ENCODE measurements around the gene ELK4.

DNA sequence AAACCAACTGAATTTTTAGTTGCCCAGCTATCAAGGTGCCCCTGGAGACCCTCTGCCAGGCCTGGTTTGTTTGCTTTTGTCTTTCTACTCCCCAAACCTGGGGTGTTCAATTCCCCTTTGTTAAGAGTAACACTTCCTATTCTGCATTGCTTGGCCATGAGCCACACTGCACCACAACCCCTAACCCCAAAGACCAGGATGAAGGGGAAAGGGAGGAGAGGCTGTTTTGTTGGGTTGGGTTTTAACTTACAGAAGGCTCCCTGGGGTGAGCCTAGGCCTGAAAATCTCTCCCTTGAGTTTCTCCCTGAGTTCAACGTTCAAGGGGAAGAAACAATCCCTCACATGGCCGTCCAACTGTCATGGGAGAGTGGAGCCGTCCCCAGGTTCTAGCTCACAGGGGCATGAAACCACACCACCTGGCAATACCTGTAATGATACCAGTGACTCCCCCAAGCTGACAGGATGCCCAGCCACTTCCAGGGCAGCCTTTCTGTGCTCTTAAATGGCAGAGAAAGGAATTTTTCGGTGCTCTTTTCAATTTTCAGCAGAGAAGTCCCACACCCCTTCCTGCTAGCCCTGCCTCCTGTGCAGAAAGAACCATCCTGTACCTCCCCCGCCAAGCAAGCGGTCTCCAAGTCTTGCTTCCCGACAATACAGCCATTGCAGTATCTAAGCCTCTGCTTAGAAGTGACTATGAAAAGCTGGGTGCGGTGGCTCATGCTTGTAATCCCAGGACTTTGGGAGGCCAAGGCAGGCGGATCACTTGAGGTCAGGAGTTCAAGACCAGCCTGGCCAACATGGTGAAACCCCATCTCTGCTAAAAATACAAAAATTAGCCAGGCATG lies 33.6 kb upstream of the ELK4 start:
- TF ChIP-seq EP300 (IDR thresholded peaks at IDR 0.05) = no peak
- TF ChIP-seq POLR2A (IDR thresholded peaks at IDR 0.05) = no peak
